HL-60/S4 treated with retinoic acid at 250 ng/mL for 4 days and 3 days (cell line): Measurements from ENCODE around the gene TATDN3.
"Not testable (repeated sequence)": the region's sequence is repeated elsewhere in the genome, so short reads cannot be mapped to it uniquely, and the experiment has no call there.

ENCODE experiments used
- in situ Hi-C: fragments of 300-500 bp; cut with MboI; formaldehyde crosslinking; loops from 2 replicates; pipeline ENCODE4 v1.7.0; 2022; ENCODE audit warnings: low sequenced_read_pairs

Gene TATDN3

GRCh38 chr1:212825798-212826452 is 34.2 kb downstream of the TATDN3 start:
- in situ Hi-C loops, result no loop called here

- in situ Hi-C loops, result no loop called here
Measured at GRCh38 chr1:212827171-212827776, 35.6 kb downstream of the TATDN3 start.

GRCh38 chr1:212827831-212828278 is 36.2 kb downstream of the TATDN3 start:
- in situ Hi-C loops, result no loop called here

- in situ Hi-C loops, result no loop called here
Measured at GRCh38 chr1:212828395-212828794, 36.7 kb downstream of the TATDN3 start.

GRCh38 chr1:212833211-212834207 is 41.8 kb downstream of the TATDN3 start:
- in situ Hi-C loops, result not testable (repeated sequence)

GRCh38 chr1:212838145-212838544 is 46.5 kb downstream of the TATDN3 start:
- in situ Hi-C loops, result no loop called here

- in situ Hi-C loops, result not testable (repeated sequence)
Measured at GRCh38 chr1:212844521-212844920, 52.8 kb downstream of the TATDN3 start.

- in situ Hi-C loops, result no loop called here
Measured at GRCh38 chr1:212847549-212847948, 55.9 kb downstream of the TATDN3 start, which contains the start of gene SPATA45. TSS of gene SPATA45 (minus strand) at chr1:212847649. CDS start at chr1:212836149, 11,500 bp downstream.

- in situ Hi-C loops, result no loop called here
Measured at GRCh38 chr1:212852105-212852688, 60.5 kb downstream of the TATDN3 start.

GRCh38 chr1:212853658-212854057 is 62.0 kb downstream of the TATDN3 start:
- in situ Hi-C loops, result no loop called here

GRCh38 chr1:212856755-212857154 is 65.1 kb downstream of the TATDN3 start:
- in situ Hi-C loops, result no loop called here

- in situ Hi-C loops, result no loop called here
Measured at GRCh38 chr1:212857992-212858460, 66.3 kb downstream of the TATDN3 start, which contains the start of gene FLVCR1. TSS of gene FLVCR1 (plus strand) at chr1:212858275. CDS start at chr1:212858453, 178 bp downstream.

- in situ Hi-C loops, result no loop called here
Measured at GRCh38 chr1:212858461-212859265, 67.0 kb downstream of the TATDN3 start.

- in situ Hi-C loops, result no loop called here
Measured at GRCh38 chr1:212860713-212861581, 69.3 kb downstream of the TATDN3 start.

GRCh38 chr1:212862111-212862690 is 70.5 kb downstream of the TATDN3 start:
- in situ Hi-C loops, result no loop called here

GRCh38 chr1:212863345-212863744 is 71.7 kb downstream of the TATDN3 start:
- in situ Hi-C loops, result not testable (repeated sequence)

- in situ Hi-C loops, result no loop called here
Measured at GRCh38 chr1:212864201-212864600, 72.5 kb downstream of the TATDN3 start.
